ENCODE measurements around the gene COL4A4. TPM values are rescaled to one million over a fixed set of nuclear protein-coding genes. Genes with fewer than 3 reads are reported as not detected.

Gene COL4A4
- total RNA-seq, 4 donors from 2014 or later: 1.5 to 4.6 (median 2.6) TPM

DNA sequence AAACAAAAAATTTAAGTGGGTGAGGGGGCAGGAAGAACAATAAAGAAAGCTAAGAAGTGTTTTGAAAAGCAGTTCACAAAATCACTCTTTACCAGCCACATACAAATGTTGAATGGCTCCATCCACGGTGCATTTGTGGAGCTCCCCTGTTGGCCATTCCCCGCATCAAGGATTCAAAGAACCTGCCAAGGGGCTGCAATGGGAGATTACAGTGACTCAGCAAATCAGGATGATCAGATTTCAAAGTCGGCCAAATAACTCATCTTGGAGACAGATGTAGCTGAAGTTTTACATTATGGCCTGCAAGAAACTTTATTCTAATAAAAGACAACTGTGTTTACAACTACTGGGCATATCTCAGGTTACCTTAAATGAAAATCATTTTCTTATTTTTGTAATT lies 27.4 kb upstream of the COL4A4 start:
- no peak for TF ChIP-seq EP300 (IDR thresholded peaks at IDR 0.05; ENCODE audit: low read depth)
- TF ChIP-seq, protein P1, sequence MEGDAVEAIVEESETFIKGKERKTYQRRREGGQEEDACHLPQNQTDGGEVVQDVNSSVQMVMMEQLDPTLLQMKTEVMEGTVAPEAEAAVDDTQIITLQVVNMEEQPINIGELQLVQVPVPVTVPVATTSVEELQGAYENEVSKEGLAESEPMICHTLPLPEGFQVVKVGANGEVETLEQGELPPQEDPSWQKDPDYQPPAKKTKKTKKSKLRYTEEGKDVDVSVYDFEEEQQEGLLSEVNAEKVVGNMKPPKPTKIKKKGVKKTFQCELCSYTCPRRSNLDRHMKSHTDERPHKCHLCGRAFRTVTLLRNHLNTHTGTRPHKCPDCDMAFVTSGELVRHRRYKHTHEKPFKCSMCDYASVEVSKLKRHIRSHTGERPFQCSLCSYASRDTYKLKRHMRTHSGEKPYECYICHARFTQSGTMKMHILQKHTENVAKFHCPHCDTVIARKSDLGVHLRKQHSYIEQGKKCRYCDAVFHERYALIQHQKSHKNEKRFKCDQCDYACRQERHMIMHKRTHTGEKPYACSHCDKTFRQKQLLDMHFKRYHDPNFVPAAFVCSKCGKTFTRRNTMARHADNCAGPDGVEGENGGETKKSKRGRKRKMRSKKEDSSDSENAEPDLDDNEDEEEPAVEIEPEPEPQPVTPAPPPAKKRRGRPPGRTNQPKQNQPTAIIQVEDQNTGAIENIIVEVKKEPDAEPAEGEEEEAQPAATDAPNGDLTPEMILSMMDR (IDR thresholded peaks at IDR 0.05): no peak
- no peak for TF ChIP-seq POLR2A (IDR thresholded peaks at IDR 0.05)
- TF ChIP-seq POLR2AphosphoS5 (IDR thresholded peaks at IDR 0.05): no peak
- Histone ChIP-seq H3K9me3 (no peaks in the 10 kb centered on the region), H3K4me3 (no peak overlapping the region), H3K27me3 (no peaks in the 10 kb centered on the region), H3K36me3 (no peaks in the 10 kb centered on the region), H3K4me1 (no peaks in the 10 kb centered on the region), H3K27ac (no peak overlapping the region)
- no peak for DNase-seq
- 75 to 77% methylated on average over 3 of the region's 3 CpGs for WGBS, 2 donors (ENCODE audit: low coverage in 1 of 2)
- in situ Hi-C loops (cut with MboI; ENCODE audit: low pct_ligation_motif_present in 1 of 4, low pct_unique_long_range_greater_than_20kb in 1 of 4, low sequenced_read_pairs in 3 of 4): no loop called here
- intact Hi-C loops (cut with DNase I; ENCODE audit: low total_unique reads): no loop called here

- Histone ChIP-seq H3K4me3 (no peak overlapping the region), H3K27ac (no peak overlapping the region), H3K36me3 (no peaks in the 10 kb centered on the region), H3K4me1 (no peaks in the 10 kb centered on the region), H3K27me3 (no peaks in the 10 kb centered on the region), H3K9me3 (no peaks in the 10 kb centered on the region)
- in situ Hi-C loops (cut with MboI; ENCODE audit: low pct_ligation_motif_present in 1 of 4, low pct_unique_long_range_greater_than_20kb in 1 of 4, low sequenced_read_pairs in 3 of 4) (no loop called here), intact Hi-C loops (cut with DNase I; ENCODE audit: low total_unique reads) (no loop called here)
- DNase-seq: no peak
- 57 to 70% methylated on average over 5 to 6 of the region's 6 CpGs for WGBS, 2 donors (ENCODE audit: low coverage in 1 of 2)
- TF ChIP-seq, protein P1 (IDR thresholded peaks at IDR 0.05): no peak
- TF ChIP-seq EP300 (IDR thresholded peaks at IDR 0.05; ENCODE audit: low read depth): no peak
- TF ChIP-seq POLR2AphosphoS5 (IDR thresholded peaks at IDR 0.05): no peak
- no peak for TF ChIP-seq POLR2A (IDR thresholded peaks at IDR 0.05)
These were observed 24.3 kb upstream of the COL4A4 start for GRCh38 chr2:227188292-227188691.

DNA sequence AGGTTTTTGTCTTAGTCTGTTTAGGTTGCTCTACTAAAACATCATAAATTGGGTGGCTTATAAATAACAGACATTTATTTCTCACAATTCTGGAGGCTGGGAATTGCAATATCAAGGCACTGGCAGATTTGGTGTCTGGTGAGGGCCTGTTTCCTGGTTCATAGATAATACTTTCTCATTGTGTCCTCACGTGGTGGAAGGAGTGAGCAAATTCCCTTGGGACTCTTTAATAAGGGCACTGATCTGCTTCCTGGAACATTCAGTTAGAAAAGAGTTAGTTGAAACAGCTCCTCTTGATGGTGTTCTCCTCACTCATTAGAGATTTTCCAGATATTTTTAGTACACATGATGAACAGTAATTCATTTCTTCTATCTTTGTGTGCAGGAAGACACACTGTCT lies 22.7 kb upstream of the COL4A4 start:
- Histone ChIP-seq H3K9me3 (no peaks in the 10 kb centered on the region), H3K4me3 (no peak overlapping the region), H3K4me1 (no peaks in the 10 kb centered on the region), H3K36me3 (no peaks in the 10 kb centered on the region), H3K27ac (no peak overlapping the region), H3K27me3 (no peaks in the 10 kb centered on the region)
- in situ Hi-C loops (cut with MboI; ENCODE audit: low pct_ligation_motif_present in 1 of 4, low pct_unique_long_range_greater_than_20kb in 1 of 4, low sequenced_read_pairs in 3 of 4) (no loop called here), intact Hi-C loops (cut with DNase I; ENCODE audit: low total_unique reads) (no loop called here)
- TF ChIP-seq POLR2A (IDR thresholded peaks at IDR 0.05): no peak
- no peak for TF ChIP-seq EP300 (IDR thresholded peaks at IDR 0.05; ENCODE audit: low read depth)
- TF ChIP-seq, protein P1 (IDR thresholded peaks at IDR 0.05): no peak
- no peak for TF ChIP-seq POLR2AphosphoS5 (IDR thresholded peaks at IDR 0.05)
- DNase-seq: no peak
- WGBS, 2 donors (ENCODE audit: low coverage in 1 of 2): 25 to 50% methylated on average over 1 of the region's 1 CpG

DNA sequence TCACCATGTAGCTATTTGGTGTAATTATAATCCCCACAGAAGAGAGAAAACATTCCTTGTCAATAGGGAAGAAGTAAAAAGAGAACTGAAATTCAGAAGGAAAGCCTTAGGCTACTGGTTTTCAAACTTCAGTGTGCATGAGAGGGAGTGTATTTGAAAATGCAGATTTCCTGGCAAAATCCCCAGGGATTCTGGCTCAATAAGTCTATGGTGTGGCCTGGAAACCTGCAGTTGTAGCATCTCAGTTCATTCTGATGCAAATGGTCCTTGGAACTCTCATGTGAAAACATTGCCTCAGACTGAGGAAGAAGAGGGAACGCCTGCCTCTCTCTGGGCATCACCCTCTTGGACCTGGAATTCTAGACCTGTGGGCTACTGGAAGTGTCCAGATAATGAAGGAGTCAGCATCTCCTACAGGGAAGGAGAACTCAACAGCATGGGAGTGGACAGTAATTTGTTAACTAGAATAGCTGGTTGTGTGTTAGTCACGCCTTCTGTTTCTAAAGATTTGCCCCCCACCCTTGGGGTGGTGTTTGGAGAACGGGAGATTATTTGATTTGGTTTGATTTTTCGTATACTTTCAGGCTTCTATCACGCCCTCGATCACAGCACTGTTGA lies 21.7 kb upstream of the COL4A4 start:
- TF ChIP-seq EP300 (IDR thresholded peaks at IDR 0.05; ENCODE audit: low read depth) (no peak), POLR2AphosphoS5 (IDR thresholded peaks at IDR 0.05) (no peak), POLR2A (IDR thresholded peaks at IDR 0.05) (no peak)
- H3K27ac ChIP-seq: no peak overlapping the region
- H3K4me1 ChIP-seq: no peaks in the 10 kb centered on the region
- H3K36me3 ChIP-seq: no peaks in the 10 kb centered on the region
- WGBS, 2 donors (ENCODE audit: low coverage in 1 of 2): 82 to 98% methylated on average over 5 to 6 of the region's 6 CpGs
- H3K9me3 ChIP-seq: no peaks in the 10 kb centered on the region
- H3K27me3 ChIP-seq: no peaks in the 10 kb centered on the region
- intact Hi-C loops (cut with DNase I; ENCODE audit: low total_unique reads) (no loop called here), in situ Hi-C loops (cut with MboI; ENCODE audit: low pct_ligation_motif_present in 1 of 4, low pct_unique_long_range_greater_than_20kb in 1 of 4, low sequenced_read_pairs in 3 of 4) (no loop called here)
- no peak overlapping the region for H3K4me3 ChIP-seq
- DNase-seq: no peak

Data from transverse colon (tissue), 4 donors.